Mammary epithelial cell (primary cell): ENCODE data around the gene AGAP5.

ENCODE experiments used
- CTCF ChIP-seq, 2 donors: IDR thresholded peaks in 1 of 2; conservative IDR thresholded peaks in 1 of 2; 2 replicates each; pipeline ENCODE4 v1.5.1; 2011 to 2012; ENCODE audit warnings: inconsistent platforms in 2 of 2, low read length in 2 of 2, mild to moderate bottlenecking in 2 of 2, control low read depth in 1 of 2, low read depth in 1 of 2; ENCODE audit not compliant: insufficient read depth in 1 of 2; ENCODE audit errors: extremely low read depth in 1 of 2
- EZH2 ChIP-seq: IDR thresholded peaks from 2 replicates; pipeline ENCODE4 v1.6.1; 2012; ENCODE audit warnings: low read length, inconsistent platforms, borderline replicate concordance

- TF ChIP-seq EZH2 (no peak), CTCF (conservative IDR thresholded peaks at IDR 0.05 in 1 of 2, IDR thresholded peaks at IDR 0.05 in 1 of 2; ENCODE audit: extremely low read depth in 1 of 2, insufficient read depth in 1 of 2, low read depth in 1 of 2, low read length in 2 of 2) (no peak)
These were observed 33.9 kb upstream of the AGAP5 start for GRCh38 chr10:73731588-73732375.
